Measurements from ENCODE around the gene CCDC186. TPM values are rescaled to one million over a fixed set of nuclear protein-coding genes. Genes with fewer than 3 reads are reported as not detected.

CCDC186 gene
- total and polyA plus RNA-seq, 2 of the 8 experiments (the other 6 are each of a cell fraction or from before 2014, with no cell fraction given) = 3.0 to 30.3 TPM

GRCh38 chr10:114117728-114118127, 56.3 kb downstream of the CCDC186 start:
- CTCF ChIA-PET (ENCODE audit: partially characterized antibody) = no interaction called here
- Histone ChIP-seq H3K56ac (replicated peaks; ENCODE audit: insufficient read length, low read depth, low read length) (no peak overlapping the region), H2BK5ac (ENCODE audit: low read depth, low read length) (no peak overlapping the region), H3K4me1 (replicated peaks in 1 of 4; ENCODE audit: control insufficient read depth in 3 of 4, insufficient read depth in 4 of 4, low read length in 3 of 4) (no peaks in the 10 kb centered on the region), H3K23ac (ENCODE audit: insufficient read length) (no peak overlapping the region), H3K14ac (ENCODE audit: insufficient read length) (no peak overlapping the region), H3K27ac (ENCODE audit: low read depth, low read length) (no peak overlapping the region), H3K9me3 (ENCODE audit: insufficient read depth in 2 of 2, low read depth in 1 of 2, low read length in 1 of 2) (no peaks in the 10 kb centered on the region), H3K79me2 (ENCODE audit: control insufficient read depth in 1 of 2, insufficient read depth in 2 of 2, low read length in 2 of 2) (no peaks in the 10 kb centered on the region), H2BK20ac (ENCODE audit: low read length) (no peak overlapping the region), H3K9ac (replicated peaks in 1 of 4; ENCODE audit: extremely low read depth in 1 of 4, low read depth in 3 of 4, low read length in 3 of 4) (no peak overlapping the region), H3K27me3 (replicated peaks in 1 of 4; ENCODE audit: control insufficient read depth in 3 of 4, extremely low read depth in 1 of 4, insufficient read depth in 3 of 4, low read length in 3 of 4) (no peaks in the 10 kb centered on the region), H2AK5ac (ENCODE audit: low read depth, low read length) (no peak overlapping the region), H2BK120ac (replicated peaks; ENCODE audit: low read depth, low read length) (no peak overlapping the region), H3K79me1 (ENCODE audit: low read depth, low read length) (no peaks in the 10 kb centered on the region), H2AFZ (ENCODE audit: low read length) (no peak overlapping the region), H3K4me2 (ENCODE audit: insufficient read depth in 1 of 2, low read depth in 2 of 2, low read length in 2 of 2) (no peak overlapping the region), H3K23me2 (ENCODE audit: low read depth, low read length) (no peaks in the 10 kb centered on the region), H3K4ac (replicated peaks; ENCODE audit: insufficient read length, low read depth, low read length) (no peak overlapping the region), H4K5ac (ENCODE audit: insufficient read length, low read depth, low read length) (no peak overlapping the region), H4K8ac (ENCODE audit: extremely low read depth, insufficient read depth, low read length) (no peak overlapping the region), H3K36me3 (ENCODE audit: control insufficient read depth in 2 of 4, insufficient read depth in 4 of 4, low read length in 3 of 4) (0 out of 8 replicates have a peak, but pooled peaks cover 0 to 2% (median 0%) of the 10 kb centered on the region in 4 experiments), H2BK15ac (ENCODE audit: low read length) (no peak overlapping the region), H3K18ac (ENCODE audit: extremely low read depth, low read length) (no peak overlapping the region), H4K91ac (replicated peaks; ENCODE audit: insufficient read length, low read length) (no peak overlapping the region), H2BK12ac (ENCODE audit: low read depth, low read length) (no peak overlapping the region), H4K20me1 (replicated peaks in 1 of 2; ENCODE audit: control insufficient read depth in 1 of 2, insufficient read depth in 2 of 2, low read length in 2 of 2) (no peaks in the 10 kb centered on the region), H3K4me3 (ENCODE audit: extremely low read depth in 1 of 4, insufficient read depth in 2 of 4, low read depth in 3 of 4, low read length in 4 of 4) (no peak overlapping the region)
- no peak for TF ChIP-seq SUZ12 (IDR thresholded peaks at IDR 0.05; ENCODE audit: low read length)
- TF ChIP-seq MAFK (IDR thresholded peaks at IDR 0.05; ENCODE audit: low read depth, low read length) = no peak
- TF ChIP-seq CHD2 (IDR thresholded peaks at IDR 0.05; ENCODE audit: low read length) = no peak
- TF ChIP-seq ATF3 (IDR thresholded peaks at IDR 0.05; ENCODE audit: insufficient read depth, low read depth, low read length) = no peak
- TF ChIP-seq TBP (IDR thresholded peaks at IDR 0.05; ENCODE audit: low read depth, low read length) = no peak
- TF ChIP-seq ATF2 (IDR thresholded peaks at IDR 0.05; ENCODE audit: low read length) = no peak
- TF ChIP-seq POLR2A (IDR thresholded peaks at IDR 0.05; ENCODE audit: control extremely low read depth in 1 of 2, low read depth in 2 of 2, low read length in 2 of 2) = no peak
- no peak for TF ChIP-seq EP300 (IDR thresholded peaks at IDR 0.05; ENCODE audit: borderline replicate concordance in 1 of 2, low read depth in 2 of 2, low read length in 2 of 2)
- TF ChIP-seq RBBP5 (IDR thresholded peaks at IDR 0.05; ENCODE audit: borderline replicate concordance, low read depth, low read length) = no peak
- TF ChIP-seq POU5F1 (IDR thresholded peaks at IDR 0.05; ENCODE audit: low read depth, low read length) = no peak
- TF ChIP-seq YY1 (IDR thresholded peaks at IDR 0.05; ENCODE audit: low read depth, low read length) = no peak
- TF ChIP-seq NRF1 (IDR thresholded peaks at IDR 0.05; ENCODE audit: low read depth, low read length) = no peak
- TF ChIP-seq GABPA (IDR thresholded peaks at IDR 0.05; ENCODE audit: borderline replicate concordance, insufficient read depth, low read length) = no peak
- DNase-seq (ENCODE audit: low read depth in 1 of 2, low spot score in 2 of 2) (no peak), FAIRE-seq (no peak)
- POLR2A ChIA-PET (ENCODE audit: partially characterized antibody) = interaction anchor here (0.6 kb wide), 1 partner anchor 32 kb away, joined by 3 read pairs; no protein-coding TSS in a partner anchor
- 80% methylated on average over 2 of the region's 2 CpGs; no CpG with 5 or more reads in 1 of the 2 experiments for WGBS, 2 experiments (ENCODE audit: extremely low coverage in 1 of 2, insufficient coverage in 1 of 2, insufficient read length in 1 of 2, insufficient replicate concordance in 2 of 2, low coverage in 1 of 2, low lambda C conversion rate in 2 of 2, missing lambda C conversion rate in 1 of 2)
